ENCODE measurements around the gene NFYA.

- TF ChIP-seq CTCF (IDR thresholded peaks at IDR 0.05): no peak
- no peak for TF ChIP-seq POLR2A (IDR thresholded peaks at IDR 0.05)
Measured at GRCh38 chr6:41055149-41055548, 17.6 kb upstream of the NFYA start.
